ENCODE measurements around the gene TP73.

The TP73 gene

DNA sequence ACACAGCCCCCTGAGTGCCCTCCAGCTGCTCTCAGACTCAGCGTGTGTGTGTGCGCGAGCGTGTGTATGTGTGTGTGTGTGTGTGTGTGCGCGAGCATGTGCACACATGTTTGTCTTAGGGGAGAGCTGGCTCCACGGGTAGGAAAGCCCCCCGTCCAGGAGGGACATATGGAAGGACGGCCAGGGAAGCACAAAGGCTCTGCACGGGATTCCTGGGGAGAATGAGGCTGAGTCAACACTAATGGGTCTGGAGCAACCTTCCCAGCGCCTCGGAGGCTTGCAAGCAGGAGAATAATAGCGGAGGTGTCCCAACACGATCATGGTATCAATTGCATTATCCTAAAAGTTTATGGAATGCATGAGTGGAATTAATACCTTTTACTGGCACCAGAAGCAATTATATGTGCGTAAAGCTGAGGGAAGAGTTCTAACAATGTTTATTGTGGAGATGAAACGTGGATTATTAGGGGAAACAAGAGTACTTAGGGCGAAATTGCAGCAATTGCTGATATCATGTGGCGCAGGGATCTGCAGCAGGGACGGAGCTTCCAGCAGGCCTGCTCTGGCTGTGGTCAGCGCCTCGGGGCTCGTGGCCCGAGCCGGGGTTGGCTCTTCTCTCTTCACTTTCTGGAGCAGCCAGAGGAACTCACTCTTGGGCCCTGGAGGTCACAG lies 59.6 kb downstream of the TP73 start:
- no peak for DNase-seq

DNA sequence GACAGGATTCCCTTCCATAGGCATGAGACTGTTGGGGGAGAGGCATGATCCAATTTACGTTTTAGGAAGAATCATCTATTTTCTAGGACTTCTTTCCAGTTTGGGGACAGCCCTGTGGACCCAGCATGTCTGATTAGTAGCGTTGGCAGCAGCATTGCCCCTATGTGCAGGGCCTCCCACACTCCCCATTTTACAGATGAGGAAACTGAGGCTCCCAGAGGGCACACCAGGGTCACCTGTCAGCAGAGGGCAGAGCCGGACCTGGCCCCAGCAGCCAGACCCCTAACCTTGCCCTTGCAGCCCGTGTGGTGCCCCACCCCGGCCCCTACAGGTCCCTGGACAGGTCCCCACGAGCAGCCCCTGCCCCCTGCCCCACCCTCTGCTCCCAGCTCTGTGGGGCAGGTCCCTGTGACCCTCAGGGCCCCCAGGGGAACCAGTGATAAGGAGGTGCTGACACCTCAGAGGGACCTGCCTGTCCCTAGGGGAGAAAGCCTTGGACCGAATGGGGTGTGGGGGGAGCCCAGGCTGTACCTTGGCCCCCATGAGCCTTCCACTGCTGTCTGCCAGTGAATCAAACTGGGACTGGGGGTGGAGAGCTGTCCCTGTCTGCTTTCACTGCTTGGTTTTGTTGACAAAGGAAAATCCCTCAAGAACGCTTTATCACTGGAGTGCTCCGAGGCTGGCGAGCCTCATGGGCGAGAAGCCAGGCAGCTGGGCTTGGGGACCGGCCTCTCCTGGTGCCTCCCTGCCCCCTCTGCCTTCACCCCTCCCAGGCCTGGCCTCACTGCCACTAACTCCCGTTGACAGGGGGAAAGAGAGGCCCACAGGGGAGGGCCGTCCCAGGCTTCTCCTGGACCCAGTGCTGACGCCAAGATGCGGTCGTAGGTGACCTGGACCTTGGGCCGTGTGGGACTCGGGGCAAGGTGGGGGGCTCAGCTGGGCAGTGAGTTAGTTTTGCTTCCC lies 60.5 kb downstream of the TP73 start:
- no peak for DNase-seq

DNA sequence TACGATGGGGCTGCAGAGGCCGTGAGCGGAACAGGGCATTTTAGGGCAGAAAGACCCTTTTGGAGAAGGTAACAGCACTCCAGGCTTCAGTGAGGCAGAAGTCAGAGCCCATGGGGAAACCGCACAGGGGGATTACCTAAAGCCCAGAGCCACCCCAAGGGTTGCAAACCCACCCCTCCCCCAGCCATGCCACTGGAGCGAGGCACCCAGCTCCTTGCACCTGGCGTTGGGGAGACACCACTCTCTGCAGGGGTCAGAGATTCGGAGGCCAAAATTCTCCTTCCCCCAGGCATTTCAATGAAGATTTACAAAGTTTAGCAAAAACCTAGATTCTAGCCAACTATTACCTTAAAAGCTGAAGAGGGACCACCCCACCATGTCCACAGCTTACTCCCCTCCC lies 61.5 kb downstream of the TP73 start:
- DNase-seq: no peak

DNA sequence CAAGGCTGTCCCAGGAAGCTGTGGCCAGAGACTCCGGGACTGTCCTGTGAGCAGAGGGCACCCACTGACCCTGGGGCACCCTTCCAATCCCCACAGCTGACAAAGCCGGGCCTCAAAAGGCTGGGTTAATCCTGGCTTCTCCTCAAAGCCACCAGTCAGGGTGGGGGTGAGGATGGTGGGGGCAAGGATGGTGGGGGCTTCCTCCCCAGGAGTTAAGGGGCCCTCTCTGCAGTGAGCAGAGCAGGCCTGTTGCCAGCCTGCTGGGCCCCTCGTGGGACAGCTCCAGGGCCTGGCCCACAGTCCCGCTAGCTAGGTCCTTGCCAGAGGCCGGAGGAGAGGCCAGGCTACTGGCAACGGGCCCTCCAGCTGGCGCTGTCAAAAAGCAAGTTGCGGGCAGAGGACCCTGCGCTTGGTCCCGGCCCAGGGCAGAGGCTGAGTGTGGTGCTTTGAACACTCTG lies 62.0 kb downstream of the TP73 start:
- DNase-seq: no peak

DNA sequence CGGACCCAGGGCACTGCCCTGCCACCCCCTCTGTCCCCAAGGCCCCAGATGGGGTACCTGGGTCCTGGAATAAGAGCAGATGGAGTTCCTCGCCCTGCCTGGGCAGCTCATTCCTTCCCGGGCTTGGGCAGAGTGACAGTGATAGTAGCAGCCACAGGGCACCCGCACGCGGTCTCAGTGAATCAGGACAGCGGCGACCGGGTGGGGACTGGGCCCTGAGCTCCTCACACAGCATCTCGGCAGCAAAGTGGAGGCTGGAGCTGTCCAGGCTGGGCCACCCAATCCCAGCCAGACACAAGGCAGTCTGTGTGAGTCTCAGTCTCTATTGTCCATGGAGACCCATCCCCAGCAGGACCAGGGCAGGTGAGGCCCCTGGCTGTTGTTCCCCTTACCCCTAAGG lies 62.5 kb downstream of the TP73 start:
- no peak for DNase-seq

DNA sequence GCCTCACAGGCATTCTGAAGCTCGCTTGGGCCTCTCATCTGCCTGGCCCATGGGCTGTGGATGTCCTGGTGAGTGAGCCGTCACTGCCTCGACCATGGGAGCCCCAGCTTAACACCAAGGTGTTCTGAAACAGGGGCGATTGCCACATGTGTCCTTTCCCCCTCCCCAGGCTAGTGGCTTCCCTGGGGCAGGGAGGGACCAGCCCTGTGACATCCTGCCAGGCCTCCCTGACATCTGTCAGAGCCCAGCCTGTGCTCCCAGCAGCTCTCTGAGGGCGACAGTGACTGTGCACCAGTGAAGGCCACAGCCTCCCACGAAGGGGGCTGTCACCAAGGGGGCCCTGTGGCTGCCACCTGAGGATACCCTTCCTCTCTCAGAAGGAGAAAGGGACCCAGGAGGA lies 64.0 kb downstream of the TP73 start:
- DNase-seq: no peak

DNA sequence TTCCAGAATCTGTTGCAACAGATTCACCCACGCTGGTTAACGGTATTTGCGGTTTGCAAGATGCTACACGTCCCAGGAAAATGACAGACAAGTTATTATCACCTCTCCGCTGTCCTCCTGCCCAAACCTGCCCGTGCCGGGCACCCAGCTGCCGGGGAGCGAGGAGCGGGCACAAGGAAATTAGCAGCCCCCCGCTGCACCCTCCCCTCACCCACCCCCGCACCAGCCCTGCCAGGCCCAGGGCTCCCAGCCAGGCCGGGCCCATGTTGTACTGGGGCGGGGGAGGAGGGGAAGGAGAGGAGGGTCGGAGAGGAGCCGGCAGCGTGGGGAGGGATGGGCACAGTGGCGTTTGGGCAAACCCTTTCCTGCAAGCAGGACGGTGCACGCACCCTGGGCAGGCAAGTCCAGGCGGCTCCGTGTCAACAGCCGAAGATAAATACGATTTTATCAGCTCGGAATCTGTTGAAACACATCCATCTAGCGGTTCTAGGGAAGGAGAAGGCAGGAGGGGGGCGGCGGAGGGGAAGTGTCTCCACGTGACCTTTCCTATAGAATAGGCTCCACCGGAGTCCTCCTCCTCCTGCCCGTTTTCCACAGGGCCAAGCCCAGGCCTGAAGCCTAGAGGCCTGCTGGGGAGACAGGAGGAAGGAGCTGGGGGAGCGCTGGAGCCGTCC lies 64.9 kb downstream of the TP73 start:
- DNase-seq: no peak

DNA sequence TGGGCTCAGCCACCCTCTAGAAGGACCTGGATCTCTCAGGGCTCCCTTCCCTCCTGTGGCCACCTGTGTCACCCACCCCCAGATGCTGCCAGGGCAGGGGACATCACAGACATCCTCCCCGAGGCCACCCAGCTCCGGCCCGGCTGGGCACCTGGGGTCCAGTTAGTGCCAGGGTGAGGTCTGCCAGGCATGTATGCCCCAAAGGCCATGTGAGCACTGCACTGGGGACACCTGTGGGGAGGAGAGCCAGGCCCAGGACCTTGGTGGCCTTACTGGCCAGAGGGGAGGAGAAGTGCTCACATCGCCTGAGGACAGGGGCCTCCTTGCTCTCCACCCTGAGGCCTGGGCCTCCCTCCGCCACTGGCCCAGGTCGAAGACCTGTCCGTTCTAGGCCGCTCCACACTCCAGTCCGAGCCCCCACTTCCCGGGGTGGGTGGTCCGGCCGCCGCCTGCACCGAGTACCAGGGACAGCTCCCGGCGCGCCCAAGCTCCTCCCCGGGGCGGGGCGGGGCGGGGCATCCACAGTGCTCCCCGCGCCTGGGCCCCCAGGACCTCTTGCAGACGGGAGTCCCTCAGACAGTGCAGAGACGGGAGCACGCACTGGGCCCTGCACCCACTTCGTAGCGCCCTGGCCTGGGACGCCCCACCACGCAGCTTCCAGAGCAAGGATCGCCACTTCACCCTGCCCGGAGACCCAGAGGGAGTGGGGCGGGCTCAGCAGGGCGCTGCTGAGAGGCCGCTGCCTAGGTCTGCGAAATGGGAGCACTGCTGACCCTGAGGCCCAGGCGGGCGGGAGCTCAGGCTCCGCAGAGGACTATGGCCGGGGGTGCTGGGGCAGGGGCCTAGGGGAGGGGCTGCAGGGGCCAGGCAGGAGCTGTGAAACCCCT lies 65.6 kb downstream of the TP73 start:
- no peak for DNase-seq

DNA sequence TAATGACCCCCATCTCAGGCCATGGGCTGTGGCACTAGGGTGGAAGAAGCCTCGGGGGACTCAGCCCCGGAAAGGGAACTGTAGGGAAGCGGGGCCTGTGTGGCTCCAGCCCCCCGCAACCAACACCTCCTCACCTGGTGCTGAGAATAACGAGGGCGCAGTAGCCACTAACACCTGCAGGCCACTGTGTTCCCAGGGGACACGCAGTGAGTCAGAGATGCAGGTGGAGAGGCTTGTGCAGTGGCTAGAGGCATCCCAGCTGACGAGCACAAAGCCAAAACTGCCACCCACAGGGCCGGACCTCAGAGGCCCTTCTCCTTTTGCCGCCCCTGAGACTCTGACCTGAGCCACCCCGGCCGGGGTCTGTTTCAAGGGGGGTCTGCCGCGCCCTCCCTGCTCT lies 66.4 kb downstream of the TP73 start:
- DNase-seq: no peak

DNA sequence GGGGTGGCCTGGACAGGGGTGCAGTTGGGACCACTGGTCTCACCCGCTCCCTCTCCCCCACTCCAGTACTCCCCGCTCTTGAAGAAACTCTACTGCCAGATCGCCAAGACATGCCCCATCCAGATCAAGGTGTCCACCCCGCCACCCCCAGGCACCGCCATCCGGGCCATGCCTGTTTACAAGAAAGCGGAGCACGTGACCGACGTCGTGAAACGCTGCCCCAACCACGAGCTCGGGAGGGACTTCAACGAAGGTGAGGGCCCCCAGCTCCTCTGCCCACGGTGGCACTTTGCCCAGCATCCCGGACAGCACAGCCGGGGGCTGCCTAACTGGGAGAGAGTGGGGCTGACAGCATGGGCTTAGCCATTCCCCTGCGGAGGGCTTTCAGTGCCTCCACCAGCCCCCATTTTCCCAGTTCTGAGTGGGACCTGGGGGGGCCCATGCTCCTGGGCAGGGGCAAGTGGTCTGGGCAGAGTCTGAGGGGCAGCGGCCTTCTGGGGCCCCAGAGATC lies 69.7 kb downstream of the TP73 start:
- no peak for DNase-seq

DNA sequence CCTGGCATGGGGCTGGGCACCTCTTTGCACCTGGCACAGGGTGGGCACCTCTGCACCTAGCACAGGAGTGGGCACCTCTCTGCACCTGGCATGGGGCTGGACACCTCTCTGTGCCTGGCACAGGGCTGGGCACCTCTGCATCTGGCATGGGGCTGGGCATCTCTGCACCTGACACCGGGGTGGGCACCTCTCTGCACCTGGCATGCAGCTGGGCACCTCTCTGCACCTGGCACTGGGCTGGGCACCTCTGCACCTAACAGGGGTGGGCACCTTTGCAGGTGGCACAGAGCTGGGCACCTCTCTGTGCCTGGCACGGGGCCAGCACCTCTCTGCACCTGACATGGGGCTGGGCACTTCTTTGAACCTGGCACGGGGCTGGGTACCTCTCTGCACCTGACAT lies 70.5 kb downstream of the TP73 start:
- DNase-seq: no peak

DNA sequence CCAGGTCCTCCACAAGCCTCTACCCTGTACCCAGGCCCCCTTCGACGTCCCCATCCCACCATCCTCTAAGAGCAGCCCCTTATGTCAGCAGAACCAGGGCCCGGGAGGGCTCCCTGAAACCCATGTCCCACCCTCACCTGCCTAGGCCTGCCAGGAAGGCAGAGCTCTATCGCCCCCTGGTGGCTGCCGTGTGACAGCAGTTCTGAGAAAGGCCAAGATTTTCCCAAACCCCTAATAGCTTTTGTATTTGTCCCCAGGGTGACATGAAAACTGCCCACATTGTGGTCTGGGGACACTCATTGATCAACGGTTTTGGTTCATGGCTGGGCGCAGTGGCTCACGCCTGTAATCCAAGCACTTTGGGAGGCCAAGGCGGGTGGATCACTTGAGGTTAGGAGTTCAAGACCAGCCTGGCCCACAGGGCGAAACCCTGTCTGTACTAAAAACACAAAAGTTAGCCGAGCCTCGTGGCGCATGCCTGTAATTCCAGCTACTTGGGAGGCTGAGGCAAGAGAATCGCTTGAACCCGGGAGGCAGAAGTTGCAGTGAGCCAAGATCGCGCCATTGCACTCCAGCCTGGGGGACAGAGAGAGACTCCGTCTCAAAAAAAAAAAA lies 72.2 kb downstream of the TP73 start:
- peak; percentile 24 for DNase-seq

DNA sequence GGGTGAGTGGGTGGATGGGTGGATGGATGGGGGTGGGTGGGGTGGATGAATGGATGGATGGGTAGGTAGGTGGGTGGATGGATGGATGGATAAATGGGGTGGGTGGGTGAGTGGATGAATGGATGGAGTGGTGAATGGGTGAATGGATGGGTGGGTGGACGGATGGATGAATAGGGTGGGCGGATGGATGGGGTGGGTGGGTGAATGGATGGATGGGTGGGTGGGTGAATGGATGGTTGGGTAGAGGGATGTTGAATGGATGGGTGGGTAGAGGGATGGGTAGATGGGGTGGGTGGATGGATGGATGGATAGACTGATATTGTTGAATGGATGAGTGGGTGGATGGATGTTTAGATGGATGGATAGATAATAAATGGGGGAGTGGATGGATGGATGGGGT lies 73.0 kb downstream of the TP73 start:
- no peak for DNase-seq

DNA sequence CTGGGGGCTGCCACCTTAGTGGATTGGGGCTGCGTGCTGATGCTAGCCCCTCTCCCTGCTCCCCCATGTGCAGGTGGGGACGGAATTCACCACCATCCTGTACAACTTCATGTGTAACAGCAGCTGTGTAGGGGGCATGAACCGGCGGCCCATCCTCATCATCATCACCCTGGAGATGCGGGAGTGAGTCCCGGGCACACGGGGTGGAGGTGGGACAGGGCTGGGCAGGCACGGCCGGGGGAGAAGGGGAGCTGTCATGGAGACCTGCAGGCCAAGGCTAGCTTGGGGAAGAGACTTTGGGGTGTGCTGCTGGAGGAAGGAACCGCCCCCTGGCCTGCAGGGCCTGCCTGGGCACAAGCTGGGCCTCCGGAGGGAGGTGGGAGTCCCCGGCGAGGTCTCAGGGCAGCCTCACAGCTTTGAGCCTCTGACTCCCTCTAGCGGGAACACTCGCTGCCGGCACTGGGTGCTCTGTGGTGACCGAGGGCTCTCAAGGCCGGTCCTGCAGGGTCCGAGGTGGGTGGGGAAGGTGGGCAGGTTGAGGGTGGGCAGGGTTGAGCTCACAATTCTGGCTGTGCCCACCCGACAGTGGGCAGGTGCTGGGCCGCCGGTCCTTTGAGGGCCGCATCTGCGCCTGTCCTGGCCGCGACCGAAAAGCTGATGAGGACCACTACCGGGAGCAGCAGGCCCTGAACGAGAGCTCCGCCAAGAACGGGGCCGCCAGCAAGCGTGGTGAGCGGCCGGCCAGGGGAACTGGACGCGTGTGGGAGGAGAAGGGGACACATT lies 74.9 kb downstream of the TP73 start:
- no peak for DNase-seq

DNA sequence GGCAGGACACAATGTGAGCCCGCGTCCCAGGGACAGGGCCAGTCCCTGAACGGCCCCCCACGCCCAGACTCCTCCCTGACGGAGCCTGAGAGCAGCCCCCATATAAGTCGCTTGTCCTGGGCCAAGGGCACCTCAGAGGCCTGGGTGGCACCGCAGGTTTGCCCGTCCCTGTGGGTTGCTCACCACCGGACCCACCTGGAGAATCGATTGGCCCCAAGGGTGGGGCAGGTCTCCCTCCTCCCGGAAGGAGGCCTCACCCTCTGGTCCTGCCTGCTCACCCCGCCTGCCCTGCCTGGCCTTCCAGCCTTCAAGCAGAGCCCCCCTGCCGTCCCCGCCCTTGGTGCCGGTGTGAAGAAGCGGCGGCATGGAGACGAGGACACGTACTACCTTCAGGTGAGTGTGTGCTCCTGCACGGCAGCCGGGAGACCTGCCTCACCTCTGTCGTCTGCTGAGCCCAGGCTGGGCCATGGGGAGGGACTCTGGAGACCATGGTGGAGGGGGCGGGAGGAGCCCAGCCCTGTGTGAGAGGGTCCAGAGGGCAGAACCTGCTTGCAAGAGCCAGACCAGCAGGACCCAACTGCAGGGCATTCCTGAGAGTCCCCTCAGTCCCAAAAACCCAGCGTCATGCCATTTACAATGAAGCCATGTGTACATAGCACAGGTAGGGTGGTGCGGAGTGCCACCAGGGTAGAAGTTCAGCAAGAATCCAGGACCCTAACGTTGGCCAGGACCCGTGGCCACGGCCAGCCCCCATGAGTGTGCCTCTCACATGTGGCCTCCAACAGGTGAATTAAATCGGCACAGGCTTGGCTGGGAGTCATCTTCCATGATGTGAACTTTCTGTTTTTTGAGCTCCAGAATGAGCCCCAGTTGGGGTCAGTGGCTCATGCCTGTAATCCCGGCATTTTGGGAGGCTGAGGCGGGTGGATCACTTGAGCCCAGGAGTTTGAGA lies 75.8 kb downstream of the TP73 start:
- DNase-seq: no peak

DNA sequence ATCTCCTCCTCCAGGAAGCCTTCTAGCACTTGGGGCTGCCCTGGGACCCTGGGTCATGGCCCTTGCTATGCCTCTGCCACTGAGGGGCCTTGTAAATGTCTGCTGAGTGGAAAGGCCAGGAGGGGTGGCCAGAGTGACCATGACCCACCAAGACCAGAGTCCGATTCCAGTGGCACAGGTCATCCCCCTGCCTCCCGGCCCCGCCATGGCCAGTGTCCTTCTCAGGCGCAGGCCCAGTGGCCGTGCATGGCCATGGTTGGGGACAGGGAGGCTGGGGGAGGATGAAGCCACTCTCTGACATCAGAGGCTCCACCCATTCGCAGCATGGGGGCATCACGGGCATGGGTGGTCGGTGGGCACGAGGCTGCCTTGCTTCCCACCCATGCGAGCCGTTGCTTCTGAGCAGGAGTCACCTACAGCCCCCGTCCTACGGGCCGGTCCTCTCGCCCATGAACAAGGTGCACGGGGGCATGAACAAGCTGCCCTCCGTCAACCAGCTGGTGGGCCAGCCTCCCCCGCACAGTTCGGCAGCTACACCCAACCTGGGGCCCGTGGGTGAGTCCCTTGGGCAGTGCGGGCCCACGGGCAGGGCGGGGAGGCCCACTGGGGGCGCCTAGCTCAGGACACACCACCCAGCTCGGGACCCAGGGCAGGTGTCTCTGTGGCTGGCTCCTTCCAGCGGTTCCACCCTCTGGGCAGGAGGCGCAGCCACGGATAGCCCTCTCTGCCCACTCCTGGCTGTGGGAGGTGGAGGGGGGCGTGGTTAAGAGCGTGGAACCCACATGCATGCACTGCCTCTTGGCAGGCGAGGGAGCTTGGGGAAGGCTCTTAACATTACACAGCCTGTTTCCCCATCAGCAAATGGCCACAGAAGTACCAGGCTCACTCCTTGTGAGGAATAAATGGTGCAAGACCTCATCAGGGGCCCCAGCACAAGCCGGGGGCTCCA lies 77.6 kb downstream of the TP73 start:
- no peak for DNase-seq

DNA sequence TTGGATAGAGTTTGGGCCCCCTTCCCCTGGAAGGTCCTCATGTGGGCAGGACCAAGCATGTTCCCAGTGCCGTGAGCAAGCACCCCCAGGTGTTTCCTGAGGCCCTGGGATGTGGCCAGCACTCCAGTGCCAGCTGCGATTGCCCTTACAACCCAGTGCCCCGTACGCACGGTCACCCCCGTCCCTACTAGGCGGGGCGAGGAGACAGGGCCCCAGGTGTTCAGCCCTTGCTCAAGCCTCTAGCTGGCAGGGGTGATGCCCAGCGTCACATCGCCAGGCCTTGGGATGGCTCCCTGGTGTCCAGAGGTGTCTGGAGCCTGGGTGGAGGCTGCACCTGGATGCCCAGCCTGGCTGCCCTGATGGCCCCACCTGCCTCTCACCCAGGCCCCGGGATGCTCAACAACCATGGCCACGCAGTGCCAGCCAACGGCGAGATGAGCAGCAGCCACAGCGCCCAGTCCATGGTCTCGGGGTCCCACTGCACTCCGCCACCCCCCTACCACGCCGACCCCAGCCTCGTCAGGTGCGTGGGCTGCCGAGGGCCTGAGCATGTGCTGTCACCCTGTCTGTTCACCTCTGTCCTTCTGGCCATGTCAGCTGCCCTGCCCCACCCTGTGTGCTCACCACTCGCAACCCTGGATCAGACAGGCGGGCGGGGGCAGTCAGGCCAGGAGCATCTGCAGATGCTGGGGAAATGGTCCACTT lies 78.4 kb downstream of the TP73 start:
- no peak for DNase-seq

All from HCEC 1CT (cell line).